GM21825 (cell line): ENCODE data around the gene EXD3.

Source experiments
- ATAC-seq: cut with Tn5 transposase; IDR thresholded peaks from one replicate; pipeline ENCODE4 v1.9.1; 2021; ENCODE audit warnings: mild to moderate bottlenecking, moderate library complexity; ENCODE audit not compliant: unreplicated experiment

The EXD3 gene

DNA sequence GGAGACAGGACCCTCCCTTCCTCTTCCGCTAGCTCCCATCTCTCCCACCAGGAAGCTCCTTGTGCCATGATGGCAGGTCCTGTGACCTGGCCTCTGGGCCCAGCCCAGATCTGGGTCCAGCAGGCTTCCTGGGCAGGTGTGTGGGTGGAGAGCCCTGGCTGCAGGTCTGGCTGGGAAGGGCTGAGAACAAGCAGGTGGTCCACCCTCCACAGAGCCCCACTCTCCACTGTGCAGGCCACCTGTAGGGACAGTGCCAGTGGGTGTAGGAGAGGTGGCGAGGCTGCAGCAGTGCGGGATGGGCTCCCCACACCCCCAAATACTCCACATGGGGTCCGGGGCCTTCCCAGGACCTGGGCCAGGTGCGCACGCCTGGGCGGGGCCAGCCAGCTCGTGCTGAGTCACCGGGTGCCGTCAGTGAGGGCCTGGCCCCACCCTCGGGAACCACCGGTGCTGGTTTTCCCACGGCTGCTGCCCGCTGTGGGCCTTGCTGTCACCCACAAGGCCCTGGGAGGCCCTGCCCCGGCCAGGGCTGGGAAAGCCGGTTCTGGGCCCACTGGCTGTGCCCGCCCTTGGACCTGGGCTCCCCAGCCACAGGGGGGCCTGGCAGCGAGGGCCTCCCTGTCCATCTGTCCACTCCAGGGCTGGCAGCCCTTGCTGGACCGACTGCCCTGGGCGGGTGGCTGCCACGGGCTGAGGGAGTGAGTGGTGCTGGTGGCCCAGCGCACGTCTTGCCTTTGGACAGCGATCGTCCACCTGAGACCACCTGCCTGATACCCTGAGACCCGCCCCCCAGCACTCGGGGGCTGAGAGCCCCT is 111.6 kb downstream of the EXD3 start:
- ATAC-seq, result no peak

DNA sequence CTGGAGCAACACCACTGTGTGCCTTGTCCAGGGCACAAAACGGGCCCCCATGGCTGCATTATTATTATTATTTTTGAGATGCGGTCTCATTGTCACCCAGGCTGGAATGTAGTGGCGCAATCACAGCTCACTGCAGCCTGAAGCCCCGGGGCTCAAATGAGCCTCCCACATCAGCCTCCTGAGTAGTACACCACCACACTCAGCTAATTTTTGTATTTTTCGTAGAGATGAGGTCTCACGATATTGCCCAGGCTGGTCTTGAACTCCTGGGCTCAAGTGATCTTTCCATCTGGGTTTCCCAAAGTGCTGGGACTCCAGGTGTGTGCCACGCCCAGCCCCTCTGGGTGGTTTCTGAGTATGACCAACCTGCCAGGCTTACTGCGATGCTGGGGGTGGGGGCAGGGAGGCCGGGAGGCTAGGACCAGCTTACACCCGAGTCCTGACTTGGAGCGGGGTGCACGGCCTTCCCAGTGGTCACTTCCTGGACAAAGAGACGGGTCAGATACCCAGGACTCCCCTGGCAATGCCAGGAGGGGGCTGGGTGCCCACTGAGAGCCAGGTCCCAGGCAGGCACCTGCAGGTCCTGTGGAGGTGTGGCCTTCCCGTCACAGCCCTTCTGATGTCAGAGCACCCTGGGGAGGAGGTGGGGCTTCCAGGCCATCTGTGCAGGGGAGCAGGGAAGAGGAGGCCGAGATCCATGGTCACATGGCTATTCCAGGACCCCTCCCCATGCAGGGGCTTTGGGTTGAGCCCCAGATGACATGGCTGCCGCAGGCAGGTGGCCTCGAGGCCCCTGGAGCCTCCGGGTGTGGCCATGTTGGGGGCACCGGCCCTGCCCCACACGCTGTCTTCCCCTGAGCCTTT is 112.5 kb downstream of the EXD3 start:
- no peak for ATAC-seq

DNA sequence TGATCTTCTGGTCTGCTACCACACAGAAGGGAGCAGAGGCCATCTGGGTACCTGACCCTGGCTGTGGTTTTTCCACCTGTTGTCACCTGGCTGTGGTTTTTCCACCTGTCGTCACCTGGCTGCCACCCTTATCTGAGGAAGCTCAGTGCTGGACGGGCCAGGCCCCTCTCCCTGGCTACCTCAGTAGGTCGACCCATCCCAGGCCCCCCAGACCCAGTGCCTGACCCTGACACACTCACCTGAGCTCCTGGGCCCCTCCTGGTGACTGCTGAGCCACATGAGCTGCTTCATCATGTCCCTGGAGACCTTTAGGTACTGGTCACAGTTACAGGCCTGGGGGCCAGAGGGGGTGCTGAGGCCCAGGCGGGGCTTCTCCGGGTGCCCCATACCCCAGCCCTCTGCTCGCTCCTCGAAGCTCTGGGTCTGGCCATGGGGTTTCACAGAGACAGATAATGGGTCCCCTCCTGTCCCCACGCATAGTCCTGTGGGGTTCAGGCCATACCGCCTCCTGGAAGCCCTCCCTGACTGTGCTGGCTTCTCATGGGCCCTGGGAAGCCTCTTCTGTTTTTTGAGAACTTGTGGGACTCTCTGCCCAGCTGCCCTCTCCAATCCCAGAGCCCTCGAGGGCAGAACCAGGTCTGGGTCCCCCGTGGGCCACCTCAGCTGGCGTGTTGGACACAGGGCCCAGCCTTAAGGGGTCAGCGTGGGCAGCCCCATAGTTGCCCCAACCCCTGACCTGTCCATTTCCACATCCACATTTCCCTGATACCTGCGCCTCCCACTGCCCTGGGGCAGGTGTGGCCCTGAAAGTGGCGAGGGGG is 113.4 kb downstream of the EXD3 start:
- ATAC-seq, result no peak

DNA sequence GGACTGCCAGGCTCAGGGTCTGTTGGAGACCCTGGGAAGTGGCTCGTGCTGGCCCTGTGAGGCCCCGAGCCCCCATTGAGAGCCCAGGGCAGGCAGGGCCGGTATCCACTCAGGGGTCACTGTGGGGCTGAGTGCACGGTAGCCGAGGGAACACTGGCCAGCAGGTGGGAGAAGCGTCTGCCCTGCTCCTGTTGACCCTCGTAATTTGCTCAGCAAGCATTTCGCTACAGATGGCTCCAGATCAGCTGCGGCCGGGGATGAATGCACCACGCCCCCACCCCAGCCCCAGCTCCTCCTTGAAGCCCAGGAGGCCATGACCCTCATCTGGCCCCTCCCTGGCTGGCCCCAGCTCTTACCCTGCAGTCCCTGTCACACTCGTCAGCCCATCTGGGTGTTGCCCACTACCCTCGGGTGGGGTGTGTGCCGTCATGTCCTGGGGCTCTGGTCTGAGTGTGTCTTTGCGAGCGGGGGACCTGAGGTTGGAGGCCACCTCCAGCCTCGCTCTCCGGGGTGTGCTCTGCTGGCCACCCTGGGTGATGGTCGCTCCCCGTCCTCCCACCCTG is 114.8 kb downstream of the EXD3 start:
- no peak for ATAC-seq

DNA sequence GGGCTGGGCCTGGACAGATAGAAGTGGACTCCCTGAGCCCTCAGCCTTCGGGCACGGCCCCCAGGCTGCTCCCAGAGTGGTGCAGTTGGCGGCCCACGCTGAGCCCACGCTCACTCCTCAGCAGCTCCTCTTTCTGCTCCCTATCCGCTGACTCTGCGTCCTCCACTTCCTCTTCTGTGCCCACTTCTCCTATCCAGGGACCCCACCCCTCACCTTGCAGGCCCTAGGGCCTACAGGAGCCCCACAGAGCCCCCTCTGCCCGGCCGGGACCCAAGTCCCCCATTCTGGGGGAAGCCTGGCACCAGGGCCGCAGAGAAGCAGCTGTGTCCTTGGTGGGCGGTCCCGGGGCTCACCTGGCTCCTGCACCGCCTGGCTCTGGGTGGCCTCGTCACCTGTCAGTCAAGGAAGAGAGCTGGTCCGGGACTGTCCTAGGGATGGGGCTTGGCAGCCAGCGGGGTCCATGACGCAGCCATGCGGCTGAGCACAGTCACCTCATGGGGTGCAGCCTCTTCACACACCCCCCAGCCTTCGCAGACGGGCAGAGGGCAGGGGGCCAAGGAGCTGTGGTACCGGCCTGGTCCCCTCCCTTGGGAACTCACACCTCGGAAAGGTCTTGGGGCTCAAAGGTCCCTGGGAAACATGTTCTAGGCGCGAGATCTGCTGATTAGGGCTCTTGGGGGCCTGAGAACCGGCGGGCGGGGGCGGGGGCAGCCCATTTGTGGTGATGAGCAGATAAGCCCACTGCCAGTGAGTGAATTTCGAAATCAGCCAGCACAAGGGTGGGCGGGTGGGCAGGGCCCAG is 115.5 kb downstream of the EXD3 start:
- no peak for ATAC-seq

GRCh38 chr9:137306850-137307254 is 116.1 kb downstream of the EXD3 start:
- ATAC-seq, result no peak

DNA sequence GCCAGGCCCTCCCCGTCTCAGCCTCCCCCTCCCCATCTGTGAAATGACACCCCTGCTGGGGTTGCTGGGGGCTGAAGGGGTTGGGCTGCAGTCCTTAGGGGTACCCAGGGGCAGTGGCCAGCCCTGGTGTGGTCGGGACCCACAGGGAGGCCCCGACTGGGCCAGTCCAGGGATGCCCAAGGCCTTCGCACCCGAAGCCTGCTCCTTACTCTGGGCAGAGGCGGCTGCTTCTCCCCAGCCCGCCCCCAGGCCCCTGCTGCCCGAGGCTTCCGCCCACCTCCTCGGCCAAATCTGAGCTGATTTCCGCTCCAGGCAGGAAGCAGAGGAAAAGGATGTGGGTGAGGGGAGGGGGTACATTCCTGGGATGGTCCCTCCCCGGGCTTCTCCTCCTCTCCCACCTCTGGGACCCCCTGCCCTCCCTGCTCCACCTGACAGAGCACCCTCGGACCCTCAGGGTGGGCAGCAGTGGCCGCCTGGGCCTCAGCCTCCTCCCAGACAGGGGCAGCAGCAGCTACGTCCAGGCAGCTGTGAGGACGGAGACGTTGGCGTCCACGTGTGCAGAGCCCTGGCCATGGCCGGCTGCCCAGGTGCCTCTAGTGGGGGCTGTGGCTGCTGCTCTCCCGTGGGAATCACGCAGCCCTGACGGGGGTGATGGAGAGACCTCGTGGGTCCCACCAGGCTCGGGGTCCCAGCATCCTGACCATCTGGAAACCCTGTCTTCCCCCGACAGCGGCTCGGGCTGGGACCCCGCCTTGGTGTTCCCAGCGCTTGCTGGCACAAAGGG is 116.7 kb downstream of the EXD3 start:
- no peak for ATAC-seq

- no peak for ATAC-seq
These were observed 117.2 kb downstream of the EXD3 start for GRCh38 chr9:137305798-137306065.

DNA sequence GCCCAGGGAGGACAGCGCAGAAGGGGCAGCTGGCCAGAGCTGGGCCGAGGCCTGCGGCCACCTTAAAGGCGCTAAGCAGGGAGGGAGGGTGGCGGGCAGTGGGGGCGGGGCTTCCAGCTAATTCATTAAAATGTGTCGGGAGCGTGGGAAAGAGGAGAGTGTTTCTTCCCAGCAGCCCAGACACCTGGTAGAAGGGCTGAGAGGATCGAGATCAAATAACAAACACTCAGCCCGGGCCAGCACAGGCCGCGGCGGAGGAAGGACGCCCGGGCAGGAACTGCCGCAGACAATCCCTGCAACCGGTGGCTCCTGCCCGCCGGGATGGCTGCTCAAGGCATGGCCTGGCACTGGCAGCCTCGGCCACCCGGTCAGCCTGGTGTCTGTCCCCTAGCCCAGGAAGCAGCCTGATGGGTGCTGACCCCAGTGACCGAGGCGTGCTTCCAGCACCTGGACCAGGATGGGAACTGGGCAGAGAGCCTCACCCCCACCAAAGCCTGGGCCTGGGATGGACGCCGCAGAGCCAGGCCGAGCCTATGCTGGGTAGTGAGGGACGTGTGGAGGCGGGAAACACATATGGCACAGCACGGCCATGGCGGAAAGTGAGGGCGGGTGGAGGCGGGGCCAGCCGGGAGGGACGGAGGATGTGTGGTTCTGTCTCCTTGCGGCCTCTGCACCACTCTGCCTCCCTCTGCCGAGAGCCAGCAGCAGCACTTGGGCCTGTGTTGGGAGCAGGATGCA is 117.7 kb downstream of the EXD3 start:
- no peak for ATAC-seq

- ATAC-seq, result no peak
These were observed 118.4 kb downstream of the EXD3 start for GRCh38 chr9:137304383-137305059.

GRCh38 chr9:137303893-137304382 is 119.0 kb downstream of the EXD3 start:
- no peak for ATAC-seq

DNA sequence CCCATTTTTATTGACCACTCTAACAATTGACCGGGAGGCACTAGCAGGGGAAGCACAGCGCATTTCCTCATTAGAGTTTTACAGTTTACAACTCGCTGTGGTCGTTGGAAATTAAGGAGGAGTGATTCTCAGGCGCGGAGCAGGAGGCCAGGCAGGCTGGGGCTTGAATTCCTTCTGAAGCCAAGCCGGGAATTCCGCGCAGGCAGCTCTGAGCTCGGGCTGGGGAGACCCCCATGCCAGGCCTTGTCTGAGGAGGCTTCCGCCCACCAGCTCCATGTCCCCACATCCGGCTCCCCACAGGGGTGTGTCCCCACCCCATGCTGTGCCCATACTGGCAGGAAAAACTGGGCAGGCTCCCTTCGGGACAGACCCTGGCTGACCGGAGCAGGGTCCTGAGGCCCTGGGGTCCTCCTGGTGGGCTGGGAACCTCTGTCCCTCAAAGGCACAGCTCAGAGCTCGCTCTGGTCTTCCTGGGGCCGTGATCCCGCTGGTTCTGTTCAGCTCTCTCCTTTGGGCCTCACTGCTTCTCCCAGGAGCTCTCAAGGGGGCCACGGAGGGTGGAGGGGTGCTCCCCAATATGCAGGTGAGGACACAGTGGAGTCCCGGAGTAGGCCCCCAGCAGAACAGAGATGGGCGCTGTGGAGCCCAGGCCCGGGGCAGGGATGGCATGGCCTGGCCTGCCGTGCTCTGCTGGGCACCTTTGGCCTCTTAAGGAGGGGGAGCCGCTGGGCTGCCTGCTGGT is 119.6 kb downstream of the EXD3 start:
- ATAC-seq, result no peak

DNA sequence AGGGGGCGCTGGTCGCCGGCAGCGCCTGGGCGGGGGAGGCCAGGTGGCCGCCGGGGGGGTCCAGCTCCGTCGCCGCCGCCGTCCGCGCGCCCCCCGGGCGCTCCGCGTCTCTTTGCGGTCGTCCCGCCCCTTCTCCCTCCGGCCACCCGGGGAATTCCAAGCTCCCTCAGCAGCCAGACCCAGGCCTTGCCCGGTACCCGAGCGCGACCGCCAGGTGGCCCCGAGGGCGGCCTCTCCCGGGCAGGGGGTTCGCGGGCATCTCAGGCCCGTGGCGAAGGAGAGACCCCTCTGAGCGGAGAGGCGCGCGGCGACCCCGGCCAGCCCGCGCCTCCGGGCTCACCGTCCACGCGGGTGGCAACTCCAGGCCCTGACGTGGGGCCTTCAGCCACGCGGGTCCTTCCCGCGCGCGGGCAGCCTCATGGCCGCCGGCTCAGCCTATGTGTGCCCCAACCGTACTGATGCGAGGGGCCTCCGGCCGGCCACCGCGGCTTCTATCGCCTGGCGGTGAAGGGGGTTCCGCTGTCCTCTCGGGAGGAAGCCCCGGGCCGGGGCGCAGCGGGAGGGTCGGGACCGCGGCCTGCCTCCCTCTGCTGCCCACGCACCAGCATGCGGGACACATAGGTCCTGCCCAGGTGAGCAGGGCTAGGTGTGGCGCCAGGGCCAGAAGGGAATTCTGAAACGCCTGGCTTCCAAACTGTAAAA is 120.4 kb downstream of the EXD3 start:
- ATAC-seq, result peak; percentile 37

GRCh38 chr9:137302118-137302448 is 120.9 kb downstream of the EXD3 start, which contains the start of gene NRARP:
Gene NRARP, minus strand, starts transcription at chr9:137302271. Its CDS starts 343 bp downstream, at chr9:137301928.
- ATAC-seq, result peak; percentile 68

GRCh38 chr9:137301081-137301947 is 121.6 kb downstream of the EXD3 start:
- ATAC-seq, result no peak

DNA sequence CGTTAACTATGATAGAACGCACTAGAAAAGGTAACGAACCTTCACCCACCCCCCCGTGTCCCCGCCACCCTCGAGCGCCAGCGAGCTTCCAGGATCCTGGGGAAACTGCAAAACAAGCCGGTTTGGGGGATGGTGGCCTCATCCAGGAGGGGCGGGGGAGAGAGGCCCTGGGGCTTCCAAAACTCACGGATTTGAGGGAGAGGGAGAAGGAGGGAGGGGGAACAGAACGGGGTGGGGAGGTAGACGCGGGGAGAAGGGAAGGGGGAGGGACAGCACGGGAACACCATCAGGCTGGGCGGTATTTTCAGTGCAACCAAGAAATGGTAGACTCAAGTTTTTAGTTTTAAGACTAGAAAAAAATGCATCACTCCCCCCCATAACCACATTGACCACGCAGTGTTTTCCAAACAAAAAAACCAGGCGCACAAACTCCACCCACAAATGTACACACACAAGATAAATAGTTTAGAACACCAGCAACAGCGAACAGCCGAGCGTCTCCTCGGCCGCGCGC is 122.3 kb downstream of the EXD3 start:
- ATAC-seq, result no peak
